Left hindlimb (tissue), 1 donor: Measurements from ENCODE around the gene IL21R.
A peak's percentile ranks its signal among the peaks of the same experiment; 100 is the strongest.

ENCODE experiments used
- DNase-seq: peaks from one replicate; pipeline ENCODE4 v3.0.0-alpha.2; 2018

Gene IL21R

DNA sequence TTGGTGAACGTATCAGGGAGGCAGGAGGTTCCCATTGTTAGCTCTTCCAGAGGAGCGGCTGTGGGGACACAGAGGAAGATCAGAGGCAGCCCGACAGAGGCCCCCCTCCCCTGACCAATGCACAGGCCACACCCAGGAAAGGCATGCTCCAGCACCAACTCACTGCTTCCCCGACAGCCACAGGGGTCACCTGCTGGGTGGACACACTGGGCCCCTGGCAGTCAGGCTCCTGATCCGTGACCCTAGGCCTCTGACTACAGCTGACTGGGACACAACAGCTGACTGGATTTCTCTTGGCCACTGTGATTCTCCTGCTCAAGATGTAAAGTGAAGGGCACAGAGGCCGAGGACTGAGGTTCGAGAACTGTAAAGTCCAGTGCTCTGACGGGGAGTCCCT, 63.5 kb downstream of the IL21R start:
- DNase-seq, result no peak

DNA sequence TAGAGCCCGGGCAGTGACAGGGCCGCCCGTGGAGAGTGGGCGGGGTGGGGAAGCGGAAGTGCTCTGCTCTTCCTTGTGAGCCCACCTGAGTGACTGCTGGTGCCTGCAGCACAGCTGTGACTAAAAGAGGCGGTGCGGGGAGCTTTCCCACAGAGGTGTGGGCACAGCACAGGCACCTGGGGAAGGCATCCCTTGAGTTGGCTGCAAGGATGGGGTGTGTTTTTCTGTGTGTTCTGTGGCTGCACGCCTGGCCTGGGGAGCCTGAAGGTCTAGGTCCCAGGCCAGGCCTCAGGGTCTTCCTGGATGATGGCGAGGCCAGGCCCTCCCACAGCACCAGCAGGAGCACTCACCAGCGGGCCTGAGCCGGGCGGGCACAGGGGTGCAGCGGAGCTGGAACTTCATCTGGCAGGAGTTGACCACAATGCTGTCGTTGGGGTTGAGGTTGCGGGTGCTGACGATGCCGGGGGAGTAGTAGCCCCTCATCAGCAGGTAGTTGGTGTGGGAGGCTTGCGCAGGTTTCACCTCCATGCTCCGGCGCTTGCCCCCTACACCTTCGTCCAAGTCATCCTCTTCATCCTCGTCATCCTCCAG, 67.1 kb downstream of the IL21R start:
- no peak for DNase-seq

DNA sequence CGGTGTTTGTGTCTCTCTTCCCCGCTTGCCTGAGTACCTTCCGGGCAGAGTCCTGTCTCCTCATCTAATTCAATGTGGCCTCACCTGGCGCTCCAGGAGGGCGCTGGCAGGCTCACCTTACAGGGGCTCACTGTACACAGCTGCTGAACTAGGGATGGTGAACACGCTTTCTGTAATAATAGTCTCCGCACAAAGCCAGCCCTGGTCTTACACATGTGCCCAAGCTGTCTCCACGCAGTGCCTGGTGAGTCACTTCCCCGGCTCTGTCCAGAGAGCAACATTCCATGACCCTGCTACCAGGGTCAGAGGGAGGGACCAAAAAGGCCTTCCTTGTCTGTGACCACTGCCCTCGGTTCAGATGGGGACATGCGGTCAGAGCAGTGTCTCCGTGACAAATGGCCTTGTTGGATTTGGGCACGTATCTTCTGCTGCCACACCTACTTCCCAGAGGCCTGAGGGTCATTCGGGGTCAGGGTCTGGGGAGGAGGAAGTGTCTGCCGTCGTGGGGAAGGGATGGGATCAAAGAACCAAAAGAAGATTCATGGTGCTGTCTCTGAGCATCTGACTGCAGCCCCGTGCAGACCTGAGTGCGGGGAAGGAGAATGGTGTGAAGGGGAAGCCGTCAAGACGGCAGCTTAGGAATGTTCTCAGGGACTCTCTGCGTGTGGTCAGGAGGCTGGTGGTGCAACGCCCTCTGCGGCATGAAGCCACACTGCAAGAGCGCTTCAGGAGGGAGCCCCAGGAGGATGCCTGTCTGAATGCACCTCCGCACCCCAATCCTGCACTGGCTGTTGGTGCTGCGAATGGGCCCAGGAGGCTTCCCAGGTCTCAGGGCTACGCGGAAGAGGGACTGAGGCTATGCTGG, 68.8 kb downstream of the IL21R start:
- peak; percentile 26 for DNase-seq

DNA sequence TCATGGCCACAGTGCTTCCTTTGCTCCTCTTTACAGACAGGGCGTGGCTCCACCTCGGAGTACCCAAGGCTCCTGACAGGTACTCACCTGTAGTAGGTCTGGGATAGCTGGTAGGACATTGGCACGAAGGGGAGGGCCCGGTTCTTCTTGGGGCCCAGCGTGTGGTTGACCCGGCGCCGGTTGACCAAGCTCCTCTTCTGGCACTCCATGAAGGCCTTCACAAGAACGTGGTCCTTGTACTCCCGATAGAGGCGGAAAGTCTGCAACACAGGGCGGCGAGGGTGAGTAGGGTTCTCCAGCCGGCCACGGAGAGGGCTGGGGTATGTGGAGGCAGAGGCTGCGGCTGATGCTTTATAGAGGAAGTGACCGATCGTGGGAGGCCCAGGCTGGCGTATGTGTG, 69.7 kb downstream of the IL21R start:
- peak; percentile 25 for DNase-seq

DNA sequence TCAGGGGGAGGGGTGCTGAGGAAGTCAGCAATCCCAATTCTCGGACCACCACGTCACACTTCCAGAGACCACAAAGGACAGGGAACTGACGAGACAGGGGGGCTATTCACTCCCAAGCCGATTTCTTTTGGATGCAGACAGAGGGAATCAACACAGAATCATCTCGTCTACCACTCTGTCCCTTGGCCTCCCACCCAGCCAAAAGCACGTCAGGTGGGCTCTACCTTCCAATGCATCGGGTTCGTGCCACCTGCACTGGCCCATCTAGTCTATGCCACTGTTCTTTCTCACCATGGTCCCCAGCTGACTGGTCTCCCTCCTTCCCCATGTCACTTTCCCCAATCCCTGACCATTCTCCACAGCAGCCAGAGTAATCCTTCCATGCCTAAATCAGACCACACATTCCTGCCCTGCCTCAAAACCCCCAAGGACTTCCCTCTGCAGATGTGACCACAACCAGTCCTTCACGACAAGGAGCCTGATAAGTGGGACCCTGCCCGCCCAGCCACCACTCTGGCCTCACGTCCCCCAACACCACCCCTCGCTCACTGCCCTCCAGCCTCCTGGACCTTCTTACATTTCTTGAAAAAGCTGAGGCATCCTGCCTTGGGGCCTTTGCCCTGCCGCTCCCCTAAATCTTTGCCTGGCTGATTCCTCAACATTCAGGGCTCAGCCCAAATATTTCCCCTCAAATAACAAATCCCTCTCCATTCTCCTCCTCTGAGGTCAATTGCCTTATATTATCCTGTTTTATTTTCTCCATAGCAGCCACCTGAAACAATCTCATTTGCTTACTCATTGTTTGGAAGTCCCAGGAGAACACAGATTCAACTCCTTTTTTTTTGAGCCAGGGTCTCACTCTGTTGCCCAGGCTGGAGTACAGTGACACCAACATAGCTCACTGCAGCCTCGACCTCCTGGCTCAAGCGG, 70.4 kb downstream of the IL21R start:
- peak; percentile 17 for DNase-seq

DNA sequence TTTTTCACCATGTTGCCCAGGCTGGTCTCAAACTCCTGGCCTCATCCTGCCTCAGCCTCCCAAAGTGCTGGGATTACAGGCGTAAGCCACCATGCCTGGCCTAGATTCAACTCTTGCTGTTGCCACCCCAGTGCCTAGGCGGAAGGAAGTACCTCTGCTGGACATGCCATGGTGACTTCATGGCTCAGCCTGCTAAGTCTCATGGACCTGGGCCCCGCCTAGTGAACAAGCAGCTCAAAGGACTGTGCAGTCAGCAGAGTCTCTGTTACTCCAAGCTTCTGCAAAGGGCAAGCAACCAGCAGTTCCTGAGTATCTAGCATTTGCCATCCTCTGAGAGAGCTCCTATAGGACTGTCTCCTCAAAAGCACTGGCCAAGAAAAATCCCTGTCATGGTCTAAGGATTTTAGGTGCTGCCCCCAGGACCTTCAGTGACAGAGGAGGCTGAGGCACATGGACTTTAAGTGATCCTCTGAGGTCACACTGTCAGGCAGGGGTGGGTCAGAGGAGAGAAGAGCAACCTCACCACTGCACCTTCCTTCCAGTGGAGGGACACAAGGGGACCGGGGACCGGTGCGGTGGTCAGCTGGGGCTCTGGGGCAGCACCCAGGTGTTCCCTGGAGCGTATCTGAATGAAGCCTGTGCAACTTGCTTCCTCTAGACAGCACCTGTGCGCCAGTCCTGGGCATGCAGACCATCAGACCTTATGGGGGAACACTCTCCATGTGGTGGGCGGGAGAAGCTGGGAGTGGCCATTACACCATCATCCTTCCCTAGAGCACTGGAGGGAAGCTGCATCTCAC, 71.3 kb downstream of the IL21R start:
- no peak for DNase-seq

DNA sequence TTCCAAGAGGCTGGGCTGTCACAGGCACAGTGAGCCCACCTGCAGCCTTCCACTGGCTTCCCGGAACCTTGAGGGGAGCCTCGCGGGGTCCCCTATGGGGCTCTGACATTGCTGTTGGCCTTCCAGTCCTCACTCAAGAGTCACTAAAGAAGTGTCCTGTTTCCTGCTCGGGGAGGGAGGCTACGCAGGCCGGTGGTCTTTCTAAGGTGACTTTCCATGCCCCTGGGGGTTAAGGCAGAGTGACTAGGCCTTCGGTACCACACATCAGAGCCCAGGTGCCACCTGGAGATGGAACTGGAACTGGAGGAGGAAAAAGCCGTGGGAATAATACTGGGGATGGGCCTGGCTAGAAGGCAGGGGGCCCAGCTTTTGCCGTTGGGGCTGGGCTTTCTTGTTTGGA, 72.1 kb downstream of the IL21R start:
- DNase-seq, result peak; percentile 22

DNA sequence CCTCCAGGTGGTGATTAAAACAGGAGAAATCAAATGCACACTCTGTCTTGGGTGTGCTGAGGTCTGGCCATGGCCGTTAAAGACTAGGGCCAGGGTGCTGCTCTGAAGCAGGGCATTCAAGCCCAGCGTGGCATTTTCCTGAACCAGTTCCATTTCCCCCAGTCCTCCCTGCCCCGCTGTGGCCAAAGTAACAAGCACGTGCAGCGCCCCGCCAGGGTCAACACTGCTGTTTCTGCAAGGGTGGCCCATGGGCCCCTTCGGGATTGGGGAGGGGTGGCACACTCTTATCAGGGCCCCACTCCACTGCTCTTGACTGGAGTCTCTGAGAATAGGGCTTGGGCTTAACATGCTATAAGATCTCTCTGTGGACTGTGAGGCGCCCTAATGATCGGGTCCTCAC, 72.9 kb downstream of the IL21R start:
- DNase-seq, result peak; percentile 1

DNA sequence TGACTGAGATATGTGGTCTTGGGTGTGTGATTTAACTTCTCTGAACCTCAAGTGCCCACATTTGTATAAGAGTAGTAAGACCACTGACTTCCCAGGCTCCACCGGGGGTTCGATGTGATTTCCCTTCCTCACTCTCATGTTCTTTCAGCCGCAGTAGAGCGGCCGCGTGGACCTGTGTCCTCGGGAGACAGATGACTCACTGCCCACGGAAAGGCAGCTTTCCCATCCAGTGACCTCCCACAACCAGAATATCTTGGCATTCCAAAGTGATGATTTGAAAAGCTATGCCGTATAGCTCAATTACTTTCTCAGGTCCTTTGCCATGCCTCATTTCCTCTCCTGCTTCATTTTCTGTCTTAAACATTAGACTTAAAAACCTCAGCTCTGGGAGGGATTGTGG, 73.6 kb downstream of the IL21R start:
- DNase-seq, result peak; percentile 23

DNA sequence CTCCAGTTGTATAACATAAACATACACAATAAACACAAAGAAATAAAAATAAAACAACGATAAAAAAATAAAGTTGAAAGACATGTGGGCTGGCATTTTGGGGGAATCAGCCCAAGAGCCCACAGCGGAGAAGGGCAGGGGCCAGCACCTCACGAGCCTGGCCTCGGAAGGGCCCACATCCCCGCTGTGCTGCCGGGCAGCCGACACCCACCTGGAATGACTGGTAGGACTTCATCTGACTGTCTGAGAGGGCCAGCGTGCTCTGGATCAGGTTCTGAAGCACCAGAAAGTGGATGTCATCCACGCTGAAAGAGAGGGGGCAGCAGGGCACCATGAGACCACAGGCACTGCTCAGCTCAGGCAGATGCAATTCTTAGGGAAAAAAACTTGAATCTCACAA, 74.3 kb downstream of the IL21R start:
- peak; percentile 2 for DNase-seq

DNA sequence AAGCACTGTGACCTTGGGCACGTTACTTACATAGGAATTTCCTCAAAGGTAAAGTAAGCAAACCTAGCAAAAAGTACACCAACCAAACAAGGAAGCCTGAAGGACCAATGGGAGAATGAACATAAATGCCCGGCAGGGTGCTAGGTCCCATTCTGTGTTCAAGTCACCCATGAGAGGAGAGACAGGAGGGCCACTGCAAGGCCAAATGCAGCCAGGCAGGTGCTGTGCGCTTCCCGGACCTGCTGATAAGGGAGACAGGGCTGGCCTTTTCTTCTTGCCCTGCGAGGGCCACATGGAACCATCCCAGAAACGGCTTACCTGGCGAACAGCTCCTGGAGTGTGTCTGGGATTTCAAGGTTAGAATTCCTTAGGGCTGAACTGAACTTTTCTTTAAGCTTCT, 78.8 kb downstream of the IL21R start:
- no peak for DNase-seq

DNA sequence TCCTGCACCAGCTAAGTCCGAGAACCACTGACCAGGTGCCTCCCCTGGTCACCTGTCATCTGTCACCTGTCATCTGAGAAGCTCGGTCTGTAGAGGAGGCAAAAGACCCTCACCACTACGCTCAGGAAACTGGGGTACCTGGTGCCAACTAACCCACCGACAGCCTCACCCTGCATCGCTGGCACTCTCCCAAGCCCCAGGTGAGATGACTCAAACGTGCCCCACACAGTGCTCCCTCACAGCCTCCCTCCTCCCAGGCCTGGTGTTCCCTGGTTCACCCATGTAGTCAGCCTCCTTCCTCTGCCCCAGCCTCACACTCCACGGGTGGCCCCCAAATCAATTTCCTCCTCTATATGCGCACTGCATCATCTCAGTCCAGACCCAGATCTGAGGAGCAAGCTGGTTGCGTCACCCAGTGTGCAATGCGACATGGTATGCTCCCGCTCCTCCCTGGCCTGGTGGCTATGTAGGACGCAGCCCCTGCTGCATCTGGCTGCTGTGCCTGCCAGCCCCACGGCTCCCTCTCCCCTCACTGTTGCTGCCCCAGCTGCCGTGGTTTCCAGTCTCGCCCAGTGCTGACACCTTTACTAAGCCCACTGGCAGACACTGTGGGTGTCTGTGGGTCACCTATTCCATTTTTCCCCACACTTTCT, 79.4 kb downstream of the IL21R start:
- DNase-seq, result peak; percentile 4

DNA sequence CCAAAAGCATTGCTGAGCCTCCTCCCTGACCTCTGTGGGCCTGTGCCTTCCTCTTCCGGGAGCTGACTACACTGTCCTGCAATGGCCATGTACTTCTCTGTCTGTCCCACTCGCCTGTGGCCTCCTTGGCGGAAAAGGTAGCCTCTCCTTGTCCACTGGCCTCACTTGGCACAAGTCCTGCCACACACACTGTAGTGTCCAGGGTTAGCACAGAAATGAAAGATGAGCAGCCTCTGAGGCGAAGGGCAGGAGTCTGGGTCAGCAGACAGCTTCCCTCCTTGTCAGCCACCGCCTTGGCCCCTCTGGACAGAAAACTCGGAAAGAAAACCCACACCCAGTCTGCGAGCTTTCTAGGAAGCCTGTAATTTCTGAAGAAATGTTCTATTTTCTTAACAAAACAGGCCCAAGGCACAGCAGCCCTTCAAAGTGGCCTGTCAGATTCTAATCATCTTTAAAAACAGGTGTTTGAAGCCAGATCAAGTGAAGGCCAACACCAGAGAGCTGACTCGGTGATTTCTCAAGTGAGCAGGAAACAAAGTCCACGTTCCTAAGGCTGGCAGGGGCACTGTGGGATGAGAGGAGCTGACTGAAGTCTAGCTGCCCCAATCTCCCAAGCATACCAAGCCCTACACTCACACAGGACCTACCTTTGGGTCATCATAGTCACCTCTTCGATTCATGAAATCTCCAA, 80.6 kb downstream of the IL21R start:
- no peak for DNase-seq

DNA sequence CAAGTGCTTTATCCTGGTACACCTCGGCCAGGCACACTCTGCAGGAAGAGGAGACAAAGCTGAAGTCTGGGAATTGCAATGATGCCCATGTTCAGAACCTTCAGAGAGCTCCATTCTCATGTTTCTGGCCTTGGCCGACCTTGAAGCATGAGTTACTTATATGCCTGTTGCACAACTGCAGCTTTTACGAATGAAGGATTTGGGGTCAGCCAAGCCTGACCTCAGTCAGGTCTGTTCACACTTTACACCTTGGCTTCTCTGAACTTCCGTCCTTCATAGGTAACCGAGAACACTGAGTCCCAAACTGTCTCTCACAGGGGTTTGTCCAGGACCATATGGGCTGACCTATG, 81.1 kb downstream of the IL21R start:
- DNase-seq, result no peak

DNA sequence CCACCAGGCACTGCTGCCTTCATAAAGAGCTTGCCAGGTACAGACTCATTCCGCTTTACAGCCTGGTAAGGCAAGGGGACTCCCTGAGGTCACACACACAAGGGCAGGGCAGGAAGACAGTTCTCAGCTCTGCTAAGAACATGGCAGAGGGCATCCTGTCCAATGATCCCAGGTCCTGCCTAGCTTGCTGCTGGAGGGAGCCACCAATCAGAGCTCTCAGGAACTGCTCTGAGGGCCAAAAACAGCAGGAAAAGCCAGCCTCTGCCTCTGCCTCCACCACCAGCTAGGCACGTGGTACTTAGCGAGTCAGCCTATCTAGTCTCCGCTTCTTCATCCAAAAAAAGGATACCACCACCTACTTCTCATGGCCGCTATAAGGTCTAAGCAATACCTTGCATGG, 81.7 kb downstream of the IL21R start:
- DNase-seq, result no peak

DNA sequence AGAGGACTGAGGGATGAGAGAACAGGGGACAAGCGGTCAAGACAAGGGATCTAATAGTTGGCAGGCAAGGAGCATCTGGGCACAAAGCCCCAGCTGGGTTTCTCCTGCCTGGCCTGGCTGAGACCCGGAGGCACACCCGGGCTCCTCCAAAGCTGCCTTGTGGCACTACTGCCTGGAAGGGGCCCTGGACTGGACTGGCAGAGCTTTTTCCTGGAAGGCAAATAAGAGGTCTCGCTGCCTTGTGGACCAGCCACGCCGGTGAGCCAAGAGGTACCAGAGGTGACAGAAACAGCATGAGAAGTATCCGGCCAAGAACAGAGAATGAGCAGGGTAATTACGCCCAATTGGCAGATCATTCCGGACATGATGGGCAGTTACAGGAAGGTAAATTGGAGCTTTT, 83.2 kb downstream of the IL21R start:
- DNase-seq, result no peak

DNA sequence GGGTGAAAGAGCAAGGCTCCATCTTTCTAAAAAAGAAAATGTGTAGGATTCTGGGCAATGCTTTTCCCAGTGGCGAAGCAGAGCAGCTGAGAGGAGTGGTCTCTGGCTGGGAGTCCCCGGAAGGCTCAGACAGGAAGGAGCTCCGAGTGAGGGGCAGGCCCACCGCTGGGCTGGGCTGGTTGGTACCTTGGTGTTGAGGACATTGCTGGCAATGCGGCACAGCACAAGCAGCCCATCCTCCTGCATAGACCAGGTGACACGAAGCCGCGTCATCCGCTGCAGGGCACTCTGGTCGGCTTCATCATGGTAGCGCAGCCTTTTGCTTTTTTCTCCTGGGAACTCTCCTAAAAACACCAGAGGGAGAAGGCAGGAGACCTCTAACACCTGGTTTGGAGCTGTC, 83.8 kb downstream of the IL21R start:
- no peak for DNase-seq

DNA sequence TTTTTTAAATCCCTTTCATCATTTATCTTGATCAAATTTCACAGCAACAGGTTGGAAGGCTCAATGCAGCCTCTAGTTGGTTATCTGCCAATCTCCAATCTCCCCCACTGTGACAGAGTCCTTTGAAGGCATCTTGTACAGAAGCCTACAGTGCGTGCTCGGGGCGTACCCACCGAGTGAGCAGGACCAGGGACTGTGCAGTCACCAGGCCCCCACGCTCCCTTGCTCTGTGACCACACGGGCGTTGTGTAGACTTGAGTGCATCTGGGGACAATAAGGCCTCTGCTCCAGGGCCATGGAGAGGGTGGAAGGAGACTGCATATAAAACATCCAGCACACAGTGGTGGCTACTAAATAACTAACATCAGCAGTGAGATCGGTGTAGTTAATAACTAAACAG, 84.4 kb downstream of the IL21R start:
- no peak for DNase-seq

DNA sequence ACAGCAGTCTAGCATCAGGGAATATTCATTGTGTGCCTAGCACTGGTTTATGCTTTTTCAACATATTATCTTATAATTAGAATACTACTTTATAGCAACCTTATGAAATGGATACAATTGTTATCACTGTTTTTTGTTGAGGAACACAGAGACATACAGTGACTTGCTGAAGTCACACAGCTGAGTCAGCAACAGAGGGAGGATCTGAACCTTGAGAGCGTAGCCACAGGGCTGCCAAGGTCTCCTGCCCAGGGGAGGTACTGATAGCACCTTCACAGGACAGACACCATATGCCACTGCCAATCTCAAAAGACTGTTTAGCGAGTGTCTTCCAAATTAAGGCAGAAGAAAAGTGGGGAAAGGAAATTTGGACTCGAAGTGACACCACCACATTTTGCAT, 84.8 kb downstream of the IL21R start:
- no peak for DNase-seq

DNA sequence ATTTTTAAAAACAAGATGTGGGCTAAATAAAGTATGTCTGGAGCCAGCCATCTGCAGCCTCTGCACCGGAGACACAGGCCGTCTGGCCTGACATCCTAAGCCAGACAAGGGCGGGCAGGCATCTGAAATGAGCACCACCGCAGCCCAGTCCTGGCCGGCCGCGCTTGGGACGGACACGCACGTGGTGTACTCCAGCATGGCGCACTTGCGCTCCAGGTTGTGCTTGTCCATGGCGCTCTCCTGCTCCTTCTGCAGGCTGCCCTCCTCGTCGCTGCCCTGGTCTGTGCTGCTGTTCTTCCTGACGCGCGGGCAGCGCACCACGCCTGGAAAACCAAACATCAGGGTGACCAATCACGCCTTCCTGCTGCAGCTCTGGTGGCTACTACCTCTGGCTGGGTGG, 87.4 kb downstream of the IL21R start:
- DNase-seq, result no peak

DNA sequence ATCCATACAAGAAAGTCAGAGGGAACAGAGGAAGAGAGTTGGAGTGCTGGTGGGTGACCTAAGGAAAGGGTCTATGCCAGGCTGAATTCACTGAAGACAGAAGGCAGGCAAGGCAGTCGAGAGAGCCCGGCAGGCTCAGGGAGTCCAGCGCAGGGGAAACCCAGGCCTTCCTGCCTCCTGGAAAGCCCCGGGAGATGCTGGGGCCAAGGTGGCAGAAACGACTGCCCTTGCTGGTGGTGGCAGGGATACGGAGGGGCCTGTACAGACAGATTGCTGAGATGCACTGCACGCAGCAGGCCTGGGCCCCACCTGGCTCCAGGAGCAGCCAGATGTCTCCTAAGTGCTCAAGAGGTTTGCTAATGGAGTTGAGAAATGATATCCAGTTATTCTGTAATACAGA, 87.9 kb downstream of the IL21R start:
- DNase-seq, result no peak
